GM19025 (cell line): ENCODE data around the gene ELL.

Source experiments
- ATAC-seq: cut with Tn5 transposase; IDR thresholded peaks from one replicate; pipeline ENCODE4 v1.9.1; 2021; ENCODE audit warnings: mild to moderate bottlenecking, low read depth, moderate library complexity; ENCODE audit not compliant: unreplicated experiment

The ELL gene

GRCh38 chr19:18491995-18492953 is 29.6 kb downstream of the ELL start:
- no peak for ATAC-seq

- no peak for ATAC-seq
These were observed 31.1 kb downstream of the ELL start for GRCh38 chr19:18490728-18491127.

DNA sequence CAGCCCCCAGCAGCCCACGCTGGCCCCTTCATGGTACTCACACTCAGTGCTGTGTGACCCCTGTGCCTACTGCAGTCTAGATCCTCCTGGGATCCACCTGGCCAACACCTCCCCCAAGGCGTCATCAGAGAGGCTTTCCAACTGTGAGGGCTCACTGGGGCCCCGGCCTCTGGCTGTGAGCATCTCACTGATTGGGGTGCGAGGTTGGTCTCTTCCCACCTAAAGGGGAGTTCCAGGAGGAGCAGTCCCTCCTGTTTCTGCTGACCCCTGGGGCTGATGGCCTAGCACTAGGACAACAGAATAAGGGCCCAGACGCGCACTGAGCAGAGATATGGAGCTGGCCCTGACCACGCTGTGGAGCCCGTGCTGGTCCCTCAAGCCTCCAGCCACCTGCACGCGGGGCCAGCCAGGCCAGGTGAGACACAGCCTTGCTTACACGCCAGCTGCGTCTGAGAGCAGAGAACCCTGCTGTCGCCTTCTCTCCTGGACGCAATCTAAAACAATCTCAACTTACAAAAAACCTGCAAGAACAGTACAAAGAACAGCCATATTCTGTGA is 32.2 kb downstream of the ELL start:
- ATAC-seq = no peak

- ATAC-seq = no peak
These were observed 32.8 kb downstream of the ELL start for GRCh38 chr19:18488838-18489626.

- no peak for ATAC-seq
These were observed 33.5 kb downstream of the ELL start for GRCh38 chr19:18488403-18488723.

- ATAC-seq = no peak
These were observed 34.1 kb downstream of the ELL start for GRCh38 chr19:18487576-18488402.

DNA sequence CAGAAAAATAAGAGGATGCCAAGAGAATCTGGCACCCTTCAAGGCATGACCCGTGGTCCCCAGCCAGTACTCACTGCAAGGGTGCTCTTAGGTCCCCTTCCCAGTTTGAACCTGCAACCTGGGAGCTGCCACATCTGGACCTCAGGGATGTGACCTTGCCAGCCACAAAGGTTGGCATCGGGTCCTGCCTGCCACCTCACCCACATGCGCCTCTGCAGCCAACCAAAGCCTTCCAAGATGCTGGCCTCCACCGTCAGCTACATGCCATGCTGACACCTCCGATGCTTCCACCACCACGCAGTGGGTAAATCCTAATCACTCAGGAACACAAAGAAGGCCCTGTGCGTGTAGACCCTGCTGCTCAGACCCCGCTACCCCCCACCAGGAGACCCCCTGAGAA is 35.1 kb downstream of the ELL start:
- ATAC-seq = no peak

DNA sequence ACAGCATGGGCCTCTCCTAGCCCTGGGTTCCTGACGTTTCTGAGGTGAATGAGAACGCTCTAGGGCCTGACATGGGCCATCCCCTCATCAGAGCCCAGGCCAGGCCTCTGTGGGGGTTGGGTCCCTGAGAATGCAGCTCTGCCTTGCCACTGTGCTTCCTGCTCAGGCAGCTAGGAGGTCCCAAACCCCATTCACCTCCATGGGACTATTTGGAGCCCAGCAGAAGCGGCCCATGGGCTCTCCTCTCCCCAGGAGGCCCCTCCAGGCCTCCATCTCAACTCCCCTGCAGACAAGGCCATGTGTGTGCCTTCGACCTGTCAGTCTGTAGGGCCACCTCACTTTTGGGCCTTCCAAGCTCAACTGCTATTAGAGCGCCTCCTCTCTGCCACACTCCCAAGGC is 36.9 kb downstream of the ELL start:
- no peak for ATAC-seq

DNA sequence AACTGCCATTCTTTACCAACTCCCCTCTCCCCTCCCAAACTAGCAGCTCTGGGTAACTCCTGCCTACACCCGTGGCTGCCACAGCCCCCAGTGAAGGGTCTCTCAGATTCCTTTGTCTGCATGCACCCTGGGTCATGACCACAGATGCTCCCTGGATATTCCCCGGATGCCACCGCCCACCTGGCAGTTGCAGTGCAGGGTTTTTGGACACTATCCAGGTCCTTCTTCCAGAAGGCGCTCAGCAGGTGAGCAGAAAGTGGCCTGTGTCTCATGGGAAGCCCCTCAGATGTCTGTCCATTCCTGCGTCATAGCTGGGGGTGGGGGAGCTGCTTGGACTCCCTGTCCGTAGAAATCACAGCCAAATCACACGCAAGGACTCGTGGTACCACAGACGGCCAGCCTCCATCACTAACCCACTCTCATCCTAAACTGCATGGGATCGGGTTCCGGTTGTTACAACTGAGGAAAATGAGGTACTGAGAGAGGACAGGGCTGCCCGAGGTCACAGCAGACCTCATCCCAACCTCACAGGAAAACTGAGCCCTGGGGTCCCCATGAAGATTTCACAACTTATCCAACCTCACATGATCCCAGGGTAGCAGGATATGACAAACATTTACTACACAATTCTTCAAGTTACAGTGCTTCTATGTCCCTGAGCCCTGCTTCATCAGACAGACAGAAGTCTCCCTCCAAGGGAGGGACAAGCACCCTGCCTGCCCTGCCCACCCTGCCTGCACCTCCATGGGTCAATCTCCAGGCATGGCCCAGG is 38.6 kb downstream of the ELL start:
- no peak for ATAC-seq

DNA sequence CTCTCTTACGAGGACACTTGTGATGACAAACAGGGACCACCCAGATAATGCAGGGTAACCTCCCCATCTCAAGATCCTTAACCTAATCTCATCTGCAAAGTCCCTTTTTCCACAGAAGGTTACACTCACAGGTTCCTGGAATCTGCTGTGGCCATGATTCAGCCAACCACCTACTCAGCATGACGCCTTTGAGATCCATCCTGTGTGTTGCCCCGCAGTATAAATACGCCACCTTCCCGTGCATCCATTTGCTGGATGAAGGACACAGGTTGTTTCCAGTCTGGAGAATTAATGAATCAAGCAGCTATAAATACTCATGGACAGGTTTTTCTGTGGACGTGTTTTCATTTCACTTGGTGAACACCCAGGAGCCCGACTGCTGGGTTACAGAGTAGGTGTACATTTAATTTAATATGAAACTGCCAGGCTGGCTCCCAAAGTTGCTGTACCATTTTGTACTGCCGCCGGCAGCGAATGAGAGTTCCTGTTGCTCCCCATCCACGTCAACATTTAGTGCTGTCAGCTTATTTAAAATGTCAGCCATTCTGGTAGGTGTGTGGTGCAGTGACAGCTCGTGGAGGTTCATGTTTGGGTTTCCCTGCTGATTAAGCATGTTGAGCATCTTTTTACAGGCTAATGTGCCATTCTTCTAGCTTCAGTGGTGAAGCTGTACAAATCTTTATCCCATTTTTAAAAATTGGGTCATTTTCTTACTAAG is 40.2 kb downstream of the ELL start:
- no peak for ATAC-seq

DNA sequence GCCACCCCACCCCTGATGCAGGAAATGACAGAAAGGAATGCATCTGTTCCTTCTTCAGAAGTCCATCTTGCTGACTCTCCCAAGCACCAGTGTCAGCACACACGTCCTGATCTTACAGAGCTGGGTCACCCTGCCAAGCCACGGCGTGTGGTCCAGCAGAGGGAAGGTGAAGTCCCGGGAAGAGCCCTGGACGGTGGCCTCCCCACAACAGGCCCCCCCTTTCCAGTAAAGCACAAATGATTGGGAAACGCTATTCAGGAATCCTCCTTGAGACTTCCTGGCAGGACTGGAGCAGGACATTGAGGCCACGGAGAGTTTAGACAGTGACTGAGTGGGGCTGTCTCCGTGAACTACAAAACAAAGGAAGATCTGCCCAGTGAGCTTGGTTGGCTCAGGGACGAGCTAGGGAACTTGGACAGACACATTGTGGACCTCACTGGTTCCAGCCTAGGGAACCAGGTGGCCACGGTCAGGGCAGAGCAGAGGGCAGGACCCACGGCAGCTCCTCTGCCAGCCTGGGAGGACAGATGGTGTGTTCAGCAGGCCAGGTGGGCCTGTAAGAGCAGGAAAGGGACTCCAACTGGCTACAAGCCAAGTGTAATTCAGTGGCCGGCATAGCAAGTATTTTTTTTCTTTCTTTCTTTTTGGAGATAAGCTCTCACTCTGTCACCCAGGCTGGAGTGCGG is 41.7 kb downstream of the ELL start:
- no peak for ATAC-seq

GRCh38 chr19:18478545-18479311 is 43.1 kb downstream of the ELL start:
- peak; percentile 71 for ATAC-seq

- ATAC-seq = no peak
These were observed 43.9 kb downstream of the ELL start for GRCh38 chr19:18477974-18478373.

- ATAC-seq = no peak
These were observed 44.7 kb downstream of the ELL start for GRCh38 chr19:18477042-18477779.

GRCh38 chr19:18476507-18477041 is 45.3 kb downstream of the ELL start:
- ATAC-seq = no peak

GRCh38 chr19:18475762-18476331 is 46.0 kb downstream of the ELL start:
- no peak for ATAC-seq
